Natural killer cell (primary cell): ENCODE results near the gene TPSAB1. TPM values are rescaled to one million over a fixed set of nuclear protein-coding genes. Genes with fewer than 3 reads are reported as not detected.

ENCODE experiments used
- ATAC-seq, 3 donors: fragments of 150-1000 bp in 2 of 3; fragments of 200-7000 bp in 1 of 3; cut with Tn5 transposase; 1 replicate in 1 of 3; 2 replicates in 2 of 3; pipeline ENCODE4 v1.10.0; 2021; ENCODE audit warnings: mild to moderate bottlenecking in 2 of 3, moderate library complexity in 2 of 3
- DNase-seq, 2 donors: peaks; one replicate each; pipeline versions ENCODE4 v3.0.0 to v3.0.0-alpha.2; 2013 to 2021; ENCODE audit warnings: mixed read lengths in 1 of 2
- H3K27ac ChIP-seq: one replicate; pipeline ENCODE4 v1.5.1; 2013; ENCODE audit warnings: mild to moderate bottlenecking, low read length
- H3K27me3 ChIP-seq: one replicate; pipeline ENCODE4 v1.6.1; 2013; ENCODE audit warnings: low read length; ENCODE audit not compliant: control insufficient read depth, insufficient read depth
- H3K36me3 ChIP-seq: one replicate; pipeline ENCODE4 v1.6.1; 2013; ENCODE audit warnings: low read length; ENCODE audit not compliant: control insufficient read depth, insufficient read depth
- H3K4me1 ChIP-seq: one replicate; pipeline ENCODE4 v1.6.1; 2013; ENCODE audit warnings: low read length; ENCODE audit not compliant: control insufficient read depth, insufficient read depth
- H3K4me3 ChIP-seq: one replicate; pipeline ENCODE4 v1.5.1; 2013; ENCODE audit warnings: low read length
- H3K9me3 ChIP-seq: one replicate; pipeline ENCODE4 v1.6.1; 2013; ENCODE audit warnings: low read length; ENCODE audit not compliant: control insufficient read depth, insufficient read depth
- H3K27ac Mint-ChIP-seq, 2 donors: one replicate each; pipeline ENCODE4 v1.8.0; 2022; ENCODE audit warnings: mild to moderate bottlenecking in 2 of 2, mixed read lengths in 2 of 2, moderate library complexity in 1 of 2
- H3K27me3 Mint-ChIP-seq, 2 donors: one replicate each; pipeline ENCODE4 v1.8.0; 2022; ENCODE audit warnings: low read depth in 2 of 2, mixed read lengths in 2 of 2
- H3K36me3 Mint-ChIP-seq: one replicate; pipeline ENCODE4 v1.8.0; 2022; ENCODE audit warnings: mixed read lengths
- H3K4me1 Mint-ChIP-seq, 2 donors: one replicate each; pipeline ENCODE4 v1.8.0; 2022; ENCODE audit warnings: mixed read lengths in 2 of 2
- H3K4me3 Mint-ChIP-seq: one replicate; pipeline ENCODE4 v1.8.0; 2022; ENCODE audit warnings: mild to moderate bottlenecking, moderate library complexity, mixed read lengths
- H3K9me3 Mint-ChIP-seq, 2 donors: one replicate each; pipeline ENCODE4 v1.8.0; 2022; ENCODE audit warnings: mixed read lengths in 2 of 2
- WGBS: methylation state at CpG from one replicate; pipeline ENCODE4 v1.1.7; 2013; ENCODE audit warnings: missing lambda C conversion rate; ENCODE audit not compliant: insufficient coverage; 5-methylcytosine and 5-hydroxymethylcytosine counted together
- intact Hi-C: fragments of 100-400 bp; cut with micrococcal nuclease; formaldehyde crosslinking; loops from one replicate; pipeline ENCODE4 v1.14.2; 2022
- total RNA-seq, 4 donors: library from RNA; stranded (reverse); fragments of 120-200 nt in 1 of 4; gene quantifications; one replicate each; pipeline versions ENCODE4 v1.2.3 to v1.2.4, GENCODE V29; 2013 to 2022
- TF ChIP-seq, protein P1 (sequence below): fragments of 200-600 bp; IDR thresholded peaks from one replicate; pipeline ENCODE4 v1.8.0; 2022; ENCODE audit warnings: antibody characterized with exemption

TPSAB1 gene
- total RNA-seq, 3 donors from 2014 or later (not counting 1 experiment from before 2014, with no cell fraction given) = 0.82 to 13.4 TPM; not detected in 1

DNA sequence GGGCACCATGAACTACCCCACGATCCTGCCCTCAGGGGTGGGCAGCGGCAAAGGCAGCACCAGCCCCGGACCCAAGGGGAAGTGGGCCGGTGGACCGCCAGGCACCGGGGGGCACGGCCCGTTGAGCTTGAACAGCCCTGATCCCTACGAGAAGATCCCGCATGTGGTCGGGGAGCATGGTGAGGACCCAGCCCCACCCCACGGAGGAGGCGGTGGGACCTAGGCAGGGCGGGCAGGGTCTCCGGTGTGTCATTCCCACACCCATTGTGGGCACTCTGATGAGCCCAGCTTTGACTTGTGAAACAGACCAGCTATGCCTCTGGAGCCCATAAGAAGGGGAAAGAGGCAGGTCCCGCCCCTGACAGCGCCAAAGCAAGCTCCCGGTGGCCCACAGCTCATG is 38.2 kb upstream of the TPSAB1 start:
- Mint-ChIP-seq H3K9me3 (peaks cover 0 to 2% of the 10 kb centered on the region in 2 donors), H3K4me3 (no peak overlapping the region), H3K27me3 (no peaks in the 10 kb centered on the region), H3K36me3 (no peaks in the 10 kb centered on the region), H3K27ac (no peak overlapping the region), H3K4me1 (no peaks in the 10 kb centered on the region)
- Histone ChIP-seq H3K27ac (no peak overlapping the region), H3K27me3 (no peaks in the 10 kb centered on the region), H3K9me3 (no peaks in the 10 kb centered on the region), H3K4me1 (no peaks in the 10 kb centered on the region), H3K36me3 (no peaks in the 10 kb centered on the region), H3K4me3 (no peak overlapping the region)
- no peak for ATAC-seq
- intact Hi-C loops = no loop called here
- DNase-seq = no peak
- WGBS = 88% methylated on average over 18 of the region's 18 CpGs
- TF ChIP-seq, protein P1, sequence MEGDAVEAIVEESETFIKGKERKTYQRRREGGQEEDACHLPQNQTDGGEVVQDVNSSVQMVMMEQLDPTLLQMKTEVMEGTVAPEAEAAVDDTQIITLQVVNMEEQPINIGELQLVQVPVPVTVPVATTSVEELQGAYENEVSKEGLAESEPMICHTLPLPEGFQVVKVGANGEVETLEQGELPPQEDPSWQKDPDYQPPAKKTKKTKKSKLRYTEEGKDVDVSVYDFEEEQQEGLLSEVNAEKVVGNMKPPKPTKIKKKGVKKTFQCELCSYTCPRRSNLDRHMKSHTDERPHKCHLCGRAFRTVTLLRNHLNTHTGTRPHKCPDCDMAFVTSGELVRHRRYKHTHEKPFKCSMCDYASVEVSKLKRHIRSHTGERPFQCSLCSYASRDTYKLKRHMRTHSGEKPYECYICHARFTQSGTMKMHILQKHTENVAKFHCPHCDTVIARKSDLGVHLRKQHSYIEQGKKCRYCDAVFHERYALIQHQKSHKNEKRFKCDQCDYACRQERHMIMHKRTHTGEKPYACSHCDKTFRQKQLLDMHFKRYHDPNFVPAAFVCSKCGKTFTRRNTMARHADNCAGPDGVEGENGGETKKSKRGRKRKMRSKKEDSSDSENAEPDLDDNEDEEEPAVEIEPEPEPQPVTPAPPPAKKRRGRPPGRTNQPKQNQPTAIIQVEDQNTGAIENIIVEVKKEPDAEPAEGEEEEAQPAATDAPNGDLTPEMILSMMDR = no peak

DNA sequence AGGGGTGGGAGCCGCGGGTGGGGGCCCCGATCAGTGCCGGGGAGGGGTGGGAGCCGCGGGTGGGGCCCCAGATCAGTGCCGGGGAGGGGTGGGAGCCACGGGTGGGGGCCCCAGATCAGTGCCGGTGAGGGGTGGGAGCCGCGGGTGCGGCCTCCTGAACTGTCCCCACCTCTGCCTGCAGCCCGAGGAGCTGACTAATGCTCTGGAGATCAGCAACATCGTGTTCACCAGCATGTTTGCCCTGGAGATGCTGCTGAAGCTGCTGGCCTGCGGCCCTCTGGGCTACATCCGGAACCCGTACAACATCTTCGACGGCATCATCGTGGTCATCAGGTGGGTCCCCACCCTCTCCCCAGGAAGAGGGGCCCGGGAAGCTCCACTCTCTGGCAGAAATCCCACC is 35.6 kb upstream of the TPSAB1 start:
- 85% methylated on average over 16 of the region's 21 CpGs for WGBS
- H3K9me3 Mint-ChIP-seq = no peaks in the 10 kb centered on the region
- Histone ChIP-seq H3K4me3 (no peak overlapping the region), H3K27me3 (no peaks in the 10 kb centered on the region), H3K4me1 (peaks cover 15% of the 10 kb centered on the region), H3K27ac (no peak overlapping the region), H3K36me3 (no peaks in the 10 kb centered on the region), H3K9me3 (no peaks in the 10 kb centered on the region)
- H3K36me3 Mint-ChIP-seq = no peaks in the 10 kb centered on the region
- H3K27ac Mint-ChIP-seq = no peak overlapping the region
- DNase-seq (no peak), ATAC-seq (no peak)
- H3K4me1 Mint-ChIP-seq = no peaks in the 10 kb centered on the region
- intact Hi-C loops = no loop called here
- TF ChIP-seq, protein P1 = no peak
- no peak overlapping the region for H3K4me3 Mint-ChIP-seq
- H3K27me3 Mint-ChIP-seq = no peaks in the 10 kb centered on the region

DNA sequence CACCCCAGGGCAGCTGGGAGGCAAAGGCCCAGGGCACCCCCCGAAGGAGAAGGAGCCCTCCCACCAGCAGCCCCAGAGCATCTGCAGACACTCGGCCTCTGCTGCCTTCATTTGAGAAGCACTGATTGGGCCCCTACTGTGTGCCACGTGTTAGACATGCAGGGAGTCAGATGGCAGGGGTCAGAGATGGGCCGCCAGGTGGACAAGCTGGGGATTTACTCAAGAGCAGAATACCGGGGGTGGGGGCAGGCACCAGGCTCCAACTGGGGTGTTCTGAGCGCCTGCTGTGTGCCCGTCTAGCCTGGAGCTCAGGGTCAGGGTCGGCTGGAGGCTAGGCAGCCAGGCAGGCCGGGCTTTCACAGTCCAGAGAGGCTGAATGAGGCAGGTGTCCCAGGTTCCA is 34.2 kb upstream of the TPSAB1 start:
- peaks cover 15% of the 10 kb centered on the region for H3K4me1 ChIP-seq
- DNase-seq (no peak), ATAC-seq (no peak)
- H3K4me3 ChIP-seq = no peak overlapping the region
- Mint-ChIP-seq H3K4me1 (no peaks in the 10 kb centered on the region), H3K36me3 (no peaks in the 10 kb centered on the region), H3K4me3 (no peak overlapping the region), H3K27ac (no peak overlapping the region), H3K27me3 (no peaks in the 10 kb centered on the region), H3K9me3 (no peaks in the 10 kb centered on the region)
- no peak overlapping the region for H3K27ac ChIP-seq
- TF ChIP-seq, protein P1 = no peak
- 75% methylated on average over 9 of the region's 9 CpGs for WGBS
- intact Hi-C loops = no loop called here
- H3K9me3 ChIP-seq = no peaks in the 10 kb centered on the region
- H3K36me3 ChIP-seq = no peaks in the 10 kb centered on the region
- no peaks in the 10 kb centered on the region for H3K27me3 ChIP-seq

DNA sequence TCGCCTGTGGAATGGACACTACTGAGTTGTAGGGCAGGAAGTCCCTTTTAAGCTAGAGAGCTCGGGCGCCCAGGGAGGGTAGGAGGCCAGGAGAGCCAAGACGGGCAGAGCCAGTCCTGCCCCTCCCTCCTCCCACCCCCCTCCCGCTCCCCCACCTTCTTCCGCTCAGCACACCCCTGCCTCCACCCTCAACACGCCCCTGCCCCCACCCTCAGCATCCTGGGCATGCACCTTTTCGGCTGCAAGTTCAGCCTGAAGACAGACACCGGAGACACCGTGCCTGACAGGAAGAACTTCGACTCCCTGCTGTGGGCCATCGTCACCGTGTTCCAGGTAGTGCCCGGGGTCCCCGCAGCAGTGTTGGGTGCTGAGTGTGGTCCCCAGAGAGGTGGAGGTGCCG is 33.7 kb upstream of the TPSAB1 start:
- H3K9me3 ChIP-seq = no peaks in the 10 kb centered on the region
- Mint-ChIP-seq H3K4me1 (no peaks in the 10 kb centered on the region), H3K4me3 (no peak overlapping the region), H3K27ac (no peak overlapping the region), H3K36me3 (no peaks in the 10 kb centered on the region), H3K9me3 (no peaks in the 10 kb centered on the region), H3K27me3 (no peaks in the 10 kb centered on the region)
- no peak overlapping the region for H3K27ac ChIP-seq
- H3K4me1 ChIP-seq = peaks cover 15% of the 10 kb centered on the region
- ATAC-seq (no peak), DNase-seq (peak in 1 of 2 donors; percentile 39)
- intact Hi-C loops = no loop called here
- TF ChIP-seq, protein P1 = no peak
- H3K4me3 ChIP-seq = no peak overlapping the region
- no peaks in the 10 kb centered on the region for H3K27me3 ChIP-seq
- H3K36me3 ChIP-seq = no peaks in the 10 kb centered on the region
- 76% methylated on average over 11 of the region's 16 CpGs for WGBS
